Measurements from ENCODE around the gene UHRF1.
A peak's percentile ranks its signal among the peaks of the same experiment; 100 is the strongest.
"Not testable (repeated sequence)": the region's sequence is repeated elsewhere in the genome, so short reads cannot be mapped to it uniquely, and the experiment has no call there.

Gene UHRF1

GRCh38 chr19:4909156-4909896, at the start of gene UHRF1:
Gene UHRF1, plus strand, starts transcription at chr19:4909501. Its CDS starts 1,385 bp downstream, at chr19:4910886.
- DNase-seq (ENCODE audit: low read depth in 2 of 2): peak in 1 of 2 donors; percentile 65

GRCh38 chr19:4859697-4860096, 49.6 kb upstream of the UHRF1 start:
- no peak for DNase-seq (ENCODE audit: low read depth in 2 of 2)

GRCh38 chr19:4861147-4861546, 48.2 kb upstream of the UHRF1 start:
- no peak for DNase-seq (ENCODE audit: low read depth in 2 of 2)

DNA sequence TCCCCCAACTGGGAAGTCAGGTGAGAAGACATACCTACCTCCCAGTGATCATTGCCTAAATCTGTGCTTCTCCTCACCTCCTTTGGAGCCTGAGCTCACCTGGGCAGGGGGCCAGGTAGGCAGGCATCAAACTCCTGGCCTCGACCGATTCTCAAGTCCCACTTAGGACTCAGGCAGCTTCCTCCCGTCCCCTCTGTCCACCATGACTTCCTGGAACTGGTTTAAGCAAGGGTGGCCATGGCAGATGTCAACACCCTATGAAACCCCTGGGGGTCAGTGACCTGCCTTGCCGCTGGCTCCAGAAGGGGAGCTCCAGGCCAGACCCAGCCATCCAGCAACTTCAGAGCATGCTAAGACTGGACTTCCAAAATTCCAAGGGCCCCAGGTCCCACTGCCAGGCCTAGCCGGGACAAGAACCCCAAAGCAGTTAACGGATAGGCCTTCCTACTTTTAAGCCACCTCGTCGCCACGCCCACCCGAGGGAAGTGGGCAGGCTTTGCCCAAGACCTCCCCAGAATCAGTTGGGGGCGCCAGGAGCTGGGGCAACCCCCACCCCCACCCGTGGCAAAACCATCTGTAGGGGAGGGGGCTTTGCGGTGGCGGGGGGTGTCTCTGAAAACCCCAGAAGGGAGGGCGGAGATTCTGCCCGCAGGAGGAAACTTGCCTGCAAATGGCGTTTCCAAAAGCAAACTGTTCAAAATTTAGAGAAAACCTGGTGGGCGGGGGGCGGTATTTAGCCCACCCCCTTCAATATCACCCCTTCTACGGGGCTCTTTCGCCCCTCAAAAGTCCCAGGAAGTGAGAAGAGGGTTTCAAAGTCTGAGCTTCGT, 42.5 kb upstream of the UHRF1 start:
- DNase-seq (ENCODE audit: low read depth in 2 of 2): peak; percentile 41 to 49

DNA sequence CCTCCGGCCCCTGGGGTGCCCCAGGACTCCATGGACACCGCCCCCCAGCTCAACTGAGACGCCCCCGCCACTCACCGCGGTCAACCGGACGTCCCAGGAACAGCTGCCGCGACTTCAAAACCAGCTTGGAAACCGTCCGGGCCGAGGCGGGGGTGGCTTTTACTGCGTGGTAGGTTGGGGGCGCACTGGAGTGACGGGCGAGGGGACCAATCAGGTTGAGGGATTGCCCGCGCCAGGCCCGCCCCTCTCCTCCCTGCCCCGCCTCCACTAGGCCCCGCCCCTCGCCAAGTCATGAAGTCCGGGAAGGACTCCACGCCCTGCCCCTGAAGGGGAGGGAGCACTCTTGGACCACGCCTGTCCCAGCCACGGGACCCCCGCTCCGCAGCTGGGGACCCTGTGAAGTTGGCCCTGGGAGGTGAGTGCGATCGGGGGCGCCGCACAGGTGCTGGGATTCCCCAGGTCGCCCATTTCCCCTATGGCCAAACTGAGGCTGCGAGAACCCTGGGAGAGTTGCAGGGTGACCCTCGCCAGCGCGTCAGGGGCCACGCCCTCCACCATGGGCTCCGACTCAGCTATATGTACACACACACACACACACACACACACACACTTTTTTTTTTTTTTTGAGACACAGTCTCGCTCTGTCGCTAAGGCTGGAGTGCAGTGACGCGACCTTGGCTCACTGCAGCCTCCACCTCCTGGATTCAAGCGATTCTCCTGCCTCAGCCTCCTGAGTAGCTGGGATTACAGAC, 41.6 kb upstream of the UHRF1 start, which contains the start of gene PLIN3:
PLIN3 (minus strand) TSS at position 134 of the 752 bp plus-strand sequence. CDS start 6,273 bp downstream, outside the sequence.
- peak; percentile 94 to 95 for DNase-seq (ENCODE audit: low read depth in 2 of 2)

DNA sequence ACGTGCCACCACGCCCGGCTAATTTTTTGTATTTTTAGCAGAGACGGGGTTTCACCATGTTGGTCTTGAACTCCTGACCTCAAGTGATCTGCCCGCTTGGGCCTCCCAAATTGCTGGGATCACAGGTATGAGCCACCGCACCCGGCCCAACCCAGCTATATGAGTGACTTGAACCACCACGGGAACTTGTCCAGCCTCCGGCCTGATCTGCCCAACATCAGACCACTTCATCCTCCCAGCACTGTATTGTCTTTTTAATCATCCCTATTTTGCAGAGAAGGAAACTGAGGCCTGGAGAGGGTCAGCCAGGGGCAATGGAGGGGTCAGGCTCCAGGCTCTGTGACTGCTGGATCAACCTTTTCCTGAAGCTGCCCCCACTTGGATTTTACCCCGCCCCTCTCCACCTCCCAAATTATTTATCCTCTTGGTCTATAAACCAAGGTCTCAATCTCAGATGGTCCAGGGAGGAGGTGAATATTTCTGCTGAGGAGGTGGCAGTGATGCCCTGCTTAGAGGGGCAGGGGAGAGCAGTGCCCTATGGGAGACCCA, 40.9 kb upstream of the UHRF1 start:
- DNase-seq (ENCODE audit: low read depth in 2 of 2): no peak

GRCh38 chr19:4870025-4870700, 39.1 kb upstream of the UHRF1 start:
- no peak for DNase-seq (ENCODE audit: low read depth in 2 of 2)

- no peak for DNase-seq (ENCODE audit: low read depth in 2 of 2)
Measured at GRCh38 chr19:4871711-4872110, 37.6 kb upstream of the UHRF1 start.

GRCh38 chr19:4873930-4874329, 35.4 kb upstream of the UHRF1 start:
- DNase-seq (ENCODE audit: low read depth in 2 of 2): no peak

DNA sequence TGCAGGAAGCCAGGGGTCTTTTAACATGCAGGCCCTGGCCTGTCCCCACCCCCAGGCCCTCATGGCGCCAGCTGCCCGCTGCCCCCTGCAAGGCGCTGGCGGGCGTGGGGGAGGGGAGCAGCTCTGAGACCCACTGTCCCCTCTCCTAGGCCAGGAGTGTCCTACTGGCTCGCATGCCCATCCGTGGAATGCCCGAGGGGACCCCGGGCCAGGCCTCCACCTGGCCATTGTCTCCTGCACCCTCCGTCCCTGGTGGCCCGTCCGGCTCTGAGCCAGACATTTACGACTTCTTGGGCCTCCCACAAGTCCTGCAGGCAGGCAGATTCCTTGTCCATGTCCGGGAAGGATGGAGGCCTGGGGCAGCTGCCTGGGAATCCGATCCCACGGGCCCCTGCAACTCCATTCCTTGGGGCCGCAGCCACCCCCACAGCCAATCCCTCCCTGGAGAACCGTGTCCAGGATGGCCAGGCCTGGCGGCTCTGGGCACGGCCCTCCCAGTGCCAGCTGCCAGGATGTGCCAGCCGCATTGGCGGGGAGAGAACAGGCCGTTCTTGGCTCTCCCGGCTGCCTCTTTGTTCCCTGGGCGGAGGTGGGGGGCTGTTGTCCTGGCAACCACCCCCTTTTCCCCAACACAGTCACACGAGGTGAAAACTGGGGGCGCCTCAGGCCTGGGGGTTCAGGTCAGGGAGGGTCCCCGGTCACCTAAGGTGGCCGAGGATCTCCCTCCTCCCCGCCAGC, 31.4 kb upstream of the UHRF1 start:
- no peak for DNase-seq (ENCODE audit: low read depth in 2 of 2)

GRCh38 chr19:4878491-4878968, 30.8 kb upstream of the UHRF1 start:
- no peak for DNase-seq (ENCODE audit: low read depth in 2 of 2)

GRCh38 chr19:4879041-4879440, 30.3 kb upstream of the UHRF1 start:
- no peak for DNase-seq (ENCODE audit: low read depth in 2 of 2)

DNA sequence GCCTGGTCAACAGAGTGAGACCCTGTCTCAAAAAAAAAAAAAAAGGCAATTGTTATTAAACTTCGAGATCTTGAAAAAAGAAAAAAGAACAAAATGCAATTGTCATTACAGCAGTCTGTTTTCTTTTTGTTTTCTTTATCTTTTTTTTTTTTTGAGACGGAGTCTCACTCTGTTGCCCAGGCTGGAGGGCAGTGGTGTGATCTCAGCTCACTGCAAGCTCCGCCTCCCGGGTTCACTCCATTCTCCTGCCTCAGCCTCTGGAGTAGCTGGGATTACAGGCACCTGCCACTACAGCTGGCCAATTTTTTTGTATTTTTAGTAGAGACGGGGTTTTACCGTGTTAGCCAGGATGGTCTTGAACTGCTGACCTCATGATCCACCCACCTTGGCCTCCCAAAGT, 26.4 kb upstream of the UHRF1 start:
- not testable (repeated sequence) for DNase-seq (ENCODE audit: low read depth in 2 of 2)

- DNase-seq (ENCODE audit: low read depth in 2 of 2): not testable (repeated sequence)
Measured at GRCh38 chr19:4884993-4885392, 24.3 kb upstream of the UHRF1 start.

- not testable (repeated sequence) for DNase-seq (ENCODE audit: low read depth in 2 of 2)
Measured at GRCh38 chr19:4887803-4888202, 21.5 kb upstream of the UHRF1 start.

- no peak for DNase-seq (ENCODE audit: low read depth in 2 of 2)
Measured at GRCh38 chr19:4889034-4889815, 20.1 kb upstream of the UHRF1 start.

DNA sequence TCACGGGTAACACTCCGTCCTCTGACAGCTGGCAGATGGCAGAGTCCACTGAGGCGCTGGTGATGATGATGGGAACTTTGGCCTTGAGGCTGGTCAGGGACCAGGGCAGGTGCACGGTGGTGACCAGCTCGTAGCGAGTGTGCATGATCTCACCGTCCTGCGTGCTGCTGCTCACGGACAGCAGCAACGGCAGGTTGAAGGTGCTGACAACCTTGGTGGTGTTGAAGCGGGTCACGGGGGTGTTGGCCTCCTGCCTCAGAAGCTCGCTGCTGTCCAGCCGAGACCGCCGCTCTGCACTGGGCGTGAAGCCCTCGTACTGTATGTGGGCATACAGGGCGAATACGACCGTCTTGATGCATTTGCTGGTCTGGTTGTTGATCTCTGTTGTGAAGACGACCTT, 18.2 kb upstream of the UHRF1 start:
- no peak for DNase-seq (ENCODE audit: low read depth in 2 of 2)

DNA sequence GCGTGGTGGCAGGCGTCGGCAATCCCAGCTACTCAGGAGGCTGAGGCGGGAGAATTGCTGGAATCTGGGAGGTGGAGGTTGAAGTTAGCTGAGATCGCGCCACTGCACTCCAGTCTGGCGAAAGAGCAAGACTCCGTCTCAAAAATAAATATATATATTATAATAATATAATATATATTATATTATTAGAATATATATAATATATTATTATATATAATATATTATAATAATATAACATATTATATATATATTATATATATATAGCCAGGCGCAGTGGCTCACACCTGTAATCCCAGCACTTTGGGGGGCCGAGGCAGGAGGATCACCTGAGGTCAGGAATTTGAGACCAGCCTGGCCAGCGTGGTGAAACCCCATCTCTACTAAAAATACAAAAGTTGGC, 16.3 kb upstream of the UHRF1 start:
- not testable (repeated sequence) for DNase-seq (ENCODE audit: low read depth in 2 of 2)

- DNase-seq (ENCODE audit: low read depth in 2 of 2): no peak
Measured at GRCh38 chr19:4896372-4896771, 12.9 kb upstream of the UHRF1 start.

DNA sequence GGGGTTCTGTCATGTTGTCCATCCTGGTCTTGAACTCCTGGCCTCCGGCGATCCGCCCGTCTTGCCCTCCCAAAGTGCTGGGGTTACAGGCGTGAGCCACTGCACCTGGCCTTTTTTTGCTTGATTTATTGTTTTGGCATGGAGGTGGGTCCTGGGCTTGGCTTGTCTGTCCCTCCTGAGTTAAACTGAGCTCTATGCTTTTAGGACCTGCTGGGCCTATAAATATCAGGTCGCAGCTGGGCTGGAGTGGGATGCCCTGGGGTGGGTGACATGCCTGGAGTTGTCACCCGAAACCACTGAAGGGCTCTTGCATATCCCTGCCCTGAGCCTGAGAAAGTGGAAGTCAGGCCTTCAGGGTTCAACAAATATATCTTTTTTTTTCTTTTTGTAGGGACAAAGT, 12.2 kb upstream of the UHRF1 start:
- DNase-seq (ENCODE audit: low read depth in 2 of 2): no peak
